ENCODE measurements around the gene WDFY1.

The WDFY1 gene

GRCh38 chr2:223852281-223852795, 92.8 kb downstream of the WDFY1 start:
- DNase-seq = no peak

- DNase-seq = no peak
Observed at GRCh38 chr2:223847410-223847809, 97.7 kb downstream of the WDFY1 start.

GRCh38 chr2:223846515-223846914, 98.6 kb downstream of the WDFY1 start:
- no peak for DNase-seq

GRCh38 chr2:223841436-223842190, 103.5 kb downstream of the WDFY1 start:
- no peak for DNase-seq

- DNase-seq = peak; percentile 70
Observed at GRCh38 chr2:223837287-223838061, 107.7 kb downstream of the WDFY1 start, which contains the start of gene AP1S3. AP1S3 (minus strand) TSS chr2:223837582; CDS start chr2:223837450, 132 bp downstream.

- DNase-seq = no peak
Observed at GRCh38 chr2:223835701-223836532, 109.2 kb downstream of the WDFY1 start.

GRCh38 chr2:223834431-223834830, 110.7 kb downstream of the WDFY1 start:
- DNase-seq = no peak

- DNase-seq = peak; percentile 70
Observed at GRCh38 chr2:223832241-223832903, 112.8 kb downstream of the WDFY1 start.

- DNase-seq = no peak
Observed at GRCh38 chr2:223829128-223829527, 116.0 kb downstream of the WDFY1 start.

GRCh38 chr2:223828314-223828713, 116.8 kb downstream of the WDFY1 start:
- DNase-seq = no peak

GRCh38 chr2:223826995-223827394, 118.1 kb downstream of the WDFY1 start:
- no peak for DNase-seq
